Loucy (cell line): ENCODE results near the gene CERS5.

Source experiments
- H2AFZ ChIP-seq: fragments of 200-600 bp; sonication (generic); 2 replicates; pipeline ENCODE4 v1.6.0; 2016; ENCODE audit warnings: antibody characterized with exemption, mild to moderate bottlenecking, low read length, moderate library complexity
- H3F3A ChIP-seq: fragments of 200-600 bp; 2 replicates; pipeline ENCODE4 v1.6.0; 2016; ENCODE audit warnings: antibody characterized with exemption, low read depth, mild to moderate bottlenecking
- H3K27me3 ChIP-seq: fragments of 200-600 bp; sonication (generic); 2 replicates; pipeline ENCODE4 v1.6.1; 2014; ENCODE audit warnings: low read length, mild to moderate bottlenecking; ENCODE audit not compliant: insufficient read depth, poor library complexity, severe bottlenecking
- H3K36me3 ChIP-seq: fragments of 200-600 bp; sonication (generic); 2 replicates; pipeline ENCODE4 v1.6.1; 2016; ENCODE audit warnings: low read length; ENCODE audit not compliant: insufficient read depth
- H3K4me1 ChIP-seq: fragments of 200-600 bp; sonication (generic); 2 replicates; pipeline ENCODE4 v1.5.1; 2014; ENCODE audit warnings: low read length, mild to moderate bottlenecking; ENCODE audit not compliant: insufficient read depth, poor library complexity, severe bottlenecking
- H3K4me2 ChIP-seq: fragments of 200-600 bp; sonication (generic); 2 replicates; pipeline ENCODE4 v1.6.0; 2014; ENCODE audit warnings: antibody characterized with exemption, low read length, low read depth, mild to moderate bottlenecking; ENCODE audit not compliant: poor library complexity, severe bottlenecking
- H3K4me3 ChIP-seq: fragments of 200-600 bp; sonication (generic); 2 replicates; pipeline ENCODE4 v1.5.1; 2014; ENCODE audit warnings: low read length, mild to moderate bottlenecking, mixed read lengths; ENCODE audit not compliant: poor library complexity, severe bottlenecking
- H3K79me2 ChIP-seq: fragments of 200-600 bp; sonication (generic); 2 replicates; pipeline ENCODE4 v1.6.1; 2014; ENCODE audit warnings: low read length; ENCODE audit not compliant: insufficient read depth
- H3K9ac ChIP-seq: fragments of 200-600 bp; sonication (generic); 2 replicates; pipeline ENCODE4 v1.6.0; 2014; ENCODE audit warnings: mild to moderate bottlenecking, low read depth, low read length, moderate library complexity; ENCODE audit not compliant: poor library complexity, severe bottlenecking
- H3K9me2 ChIP-seq: fragments of 200-600 bp; sonication (generic); replicated peaks from 2 replicates; pipeline ENCODE4 v1.6.1; 2016; ENCODE audit warnings: low read depth, low read length, mixed read lengths
- H3K9me3 ChIP-seq: fragments of 200-600 bp; sonication (generic); 2 replicates; pipeline ENCODE4 v1.6.1; 2014; ENCODE audit warnings: mild to moderate bottlenecking, antibody characterized with exemption, low read length, low read depth; ENCODE audit not compliant: insufficient read depth
- H4K20me1 ChIP-seq: fragments of 200-600 bp; sonication (generic); 2 replicates; pipeline ENCODE4 v1.6.0; 2014; ENCODE audit warnings: antibody characterized with exemption, low read length, mild to moderate bottlenecking; ENCODE audit not compliant: insufficient read depth, poor library complexity, severe bottlenecking
- CTCF ChIP-seq: fragments of 200-600 bp; sonication (generic); conservative IDR thresholded peaks from 2 replicates; pipeline ENCODE4 v1.5.1; 2014; ENCODE audit warnings: mild to moderate bottlenecking, antibody characterized with exemption, low read length
- EZH2phosphoT487 ChIP-seq: fragments of 200-600 bp; IDR thresholded peaks from 2 replicates; pipeline ENCODE4 v1.6.1; 2018; ENCODE audit warnings: antibody characterized with exemption, mild to moderate bottlenecking, moderate library complexity, borderline replicate concordance

Gene CERS5

GRCh38 chr12:50167049-50167828 is at the start of gene CERS5:
TSS of gene CERS5 (minus strand) at chr12:50167369. CDS start at chr12:50167297, 72 bp downstream.
- peak within 1 kb of the TSS; percentile 88 for H2AFZ ChIP-seq
- H3K9me2 ChIP-seq = no peaks in the 10 kb centered on the region
- H3K36me3 ChIP-seq = no peaks in the 10 kb centered on the region
- H3K4me2 ChIP-seq = peak within 1 kb of the TSS; percentile 83
- peaks cover 47% of the 10 kb centered on the region for H3K79me2 ChIP-seq
- H3K27me3 ChIP-seq = no peaks in the 10 kb centered on the region
- peak within 1 kb of the TSS; percentile 95 for H3K4me3 ChIP-seq
- no peaks in the 10 kb centered on the region for H3K9me3 ChIP-seq
- 0 out of 2 replicates have a peak, but pooled peaks cover 2% of the 10 kb centered on the region for H3F3A ChIP-seq
- peak within 1 kb of the TSS; percentile 95 for H3K9ac ChIP-seq
- peaks cover 40% of the 10 kb centered on the region for H3K4me1 ChIP-seq
- no peak for TF ChIP-seq EZH2phosphoT487
- TF ChIP-seq CTCF = no peak
- H4K20me1 ChIP-seq = peaks cover 5% of the 10 kb centered on the region

GRCh38 chr12:50215033-50215432 is 47.9 kb upstream of the CERS5 start:
- no peak for TF ChIP-seq EZH2phosphoT487
- TF ChIP-seq CTCF = no peak
- H3K9me2 ChIP-seq = no peaks in the 10 kb centered on the region
- H3K27me3 ChIP-seq = no peaks in the 10 kb centered on the region
- no peaks in the 10 kb centered on the region; the same call in 1 of the 2 replicates for H3F3A ChIP-seq
- H4K20me1 ChIP-seq = no peaks in the 10 kb centered on the region
- H3K4me1 ChIP-seq = peaks cover 26% of the 10 kb centered on the region
- no peaks in the 10 kb centered on the region for H3K9me3 ChIP-seq
- H3K4me2 ChIP-seq = peak overlapping the region; percentile 19
- no peak overlapping the region for H3K9ac ChIP-seq
- no peak overlapping the region for H2AFZ ChIP-seq
- H3K4me3 ChIP-seq = no peak overlapping the region
- peaks cover 29% of the 10 kb centered on the region for H3K79me2 ChIP-seq
- H3K36me3 ChIP-seq = no peaks in the 10 kb centered on the region

- no peak overlapping the region for H3K9ac ChIP-seq
- no peaks in the 10 kb centered on the region; the same call in 1 of the 2 replicates for H3F3A ChIP-seq
- H3K4me3 ChIP-seq = no peak overlapping the region
- H3K4me1 ChIP-seq = peaks cover 26% of the 10 kb centered on the region
- H4K20me1 ChIP-seq = no peaks in the 10 kb centered on the region
- H3K36me3 ChIP-seq = no peaks in the 10 kb centered on the region
- H3K27me3 ChIP-seq = no peaks in the 10 kb centered on the region
- H3K79me2 ChIP-seq = peaks cover 26% of the 10 kb centered on the region
- H3K9me2 ChIP-seq = no peaks in the 10 kb centered on the region
- H3K4me2 ChIP-seq = no peak overlapping the region
- H2AFZ ChIP-seq = no peak overlapping the region
- no peak for TF ChIP-seq EZH2phosphoT487
- TF ChIP-seq CTCF = no peak
- H3K9me3 ChIP-seq = no peaks in the 10 kb centered on the region
Measured at GRCh38 chr12:50214018-50214417, 46.8 kb upstream of the CERS5 start.
